Measurements from ENCODE around the gene IL18R1.

IL18R1 gene

DNA sequence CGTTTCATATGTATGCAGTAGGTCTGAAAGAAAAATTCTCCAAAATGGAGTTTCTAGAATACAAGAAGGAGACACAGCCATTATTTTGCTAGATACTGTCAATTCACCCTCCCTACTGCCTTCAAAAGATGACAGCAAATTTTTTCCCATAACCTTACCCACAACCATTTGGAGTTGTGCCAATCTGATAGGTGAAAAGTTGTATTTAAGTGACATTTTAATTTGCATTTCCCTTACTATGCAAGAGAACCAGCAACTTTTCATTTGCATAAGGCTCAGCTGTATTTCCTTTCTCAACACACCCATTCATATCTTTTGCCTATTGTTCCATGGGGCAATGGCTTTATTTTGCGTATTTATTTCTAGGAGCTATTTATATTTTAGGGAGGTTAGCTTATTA lies 36.0 kb downstream of the IL18R1 start:
- no peak for DNase-seq

DNA sequence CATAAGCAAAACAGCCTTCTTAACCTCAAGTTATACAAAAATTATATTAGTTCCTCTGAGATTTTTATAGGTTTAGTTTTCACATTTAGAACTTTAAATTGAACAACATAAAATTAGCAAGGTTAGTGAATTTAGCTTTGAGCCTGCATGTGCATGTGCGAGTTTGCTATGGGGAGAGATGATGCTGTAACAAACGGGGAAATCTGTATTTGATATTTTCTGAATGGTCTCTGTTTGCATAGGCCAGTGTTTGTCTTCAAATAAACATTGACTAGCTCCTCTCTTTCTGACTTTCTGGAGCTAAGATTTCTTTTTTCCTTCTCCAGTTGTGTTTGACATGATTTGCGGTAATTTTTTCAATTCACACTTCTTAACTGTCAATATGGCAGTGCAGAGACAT lies 36.5 kb downstream of the IL18R1 start:
- no peak for DNase-seq

DNA sequence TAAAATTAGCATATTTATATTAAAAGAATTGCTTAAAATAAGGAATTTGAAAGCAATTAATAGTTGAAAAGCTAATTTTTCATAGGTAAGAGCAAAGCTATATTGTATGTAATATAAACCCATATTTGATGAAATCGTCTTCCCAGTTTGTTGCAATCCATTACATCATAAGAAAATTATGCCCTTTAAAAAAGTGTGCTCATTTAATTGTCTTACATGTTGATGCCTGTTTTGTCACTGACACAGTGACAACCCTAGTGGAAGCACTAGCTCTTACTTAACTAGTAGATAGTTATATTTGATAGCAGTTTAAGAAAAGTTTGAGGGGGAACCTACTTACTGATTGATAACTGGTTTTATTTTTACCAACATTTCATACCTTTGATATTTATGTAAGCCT lies 37.3 kb downstream of the IL18R1 start:
- no peak for DNase-seq

DNA sequence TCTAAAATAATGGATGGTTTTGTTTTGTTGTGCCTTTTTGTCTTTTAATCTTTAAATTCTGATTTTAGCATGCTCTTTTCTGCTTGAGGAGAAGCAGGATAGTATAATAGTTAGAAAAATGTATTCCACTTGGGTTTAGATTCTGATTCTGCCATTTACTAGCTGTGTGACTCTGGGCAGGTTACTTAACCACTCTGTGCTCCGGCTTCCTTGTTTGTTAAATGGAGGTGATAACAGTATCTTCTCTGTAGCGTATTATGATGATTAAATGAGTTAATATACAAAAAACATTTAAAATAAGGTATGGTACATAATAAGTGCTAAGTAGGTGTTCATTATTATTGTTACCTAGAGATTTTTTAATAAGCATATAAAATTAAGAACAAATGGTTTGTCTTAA lies 40.4 kb downstream of the IL18R1 start:
- no peak for DNase-seq

DNA sequence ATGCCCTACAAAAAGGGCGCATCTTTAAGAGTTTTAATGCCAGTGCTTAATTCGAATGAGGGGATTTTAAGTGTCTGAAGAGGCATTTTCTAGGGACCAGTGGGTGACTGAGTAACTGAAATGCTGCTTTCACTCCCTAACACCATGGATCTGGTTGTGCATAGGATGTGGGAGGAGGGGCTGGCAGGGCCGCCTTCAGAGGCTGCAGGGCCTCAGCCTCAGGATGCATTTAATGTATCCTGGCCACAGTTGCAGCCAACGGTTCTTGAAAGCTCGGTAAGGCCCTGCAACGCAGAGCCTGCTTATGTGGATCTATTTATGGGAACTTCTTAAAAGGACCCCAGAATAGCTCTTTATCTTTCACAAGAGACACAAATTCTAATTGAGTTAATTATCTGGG lies 41.6 kb downstream of the IL18R1 start:
- no peak for DNase-seq

DNA sequence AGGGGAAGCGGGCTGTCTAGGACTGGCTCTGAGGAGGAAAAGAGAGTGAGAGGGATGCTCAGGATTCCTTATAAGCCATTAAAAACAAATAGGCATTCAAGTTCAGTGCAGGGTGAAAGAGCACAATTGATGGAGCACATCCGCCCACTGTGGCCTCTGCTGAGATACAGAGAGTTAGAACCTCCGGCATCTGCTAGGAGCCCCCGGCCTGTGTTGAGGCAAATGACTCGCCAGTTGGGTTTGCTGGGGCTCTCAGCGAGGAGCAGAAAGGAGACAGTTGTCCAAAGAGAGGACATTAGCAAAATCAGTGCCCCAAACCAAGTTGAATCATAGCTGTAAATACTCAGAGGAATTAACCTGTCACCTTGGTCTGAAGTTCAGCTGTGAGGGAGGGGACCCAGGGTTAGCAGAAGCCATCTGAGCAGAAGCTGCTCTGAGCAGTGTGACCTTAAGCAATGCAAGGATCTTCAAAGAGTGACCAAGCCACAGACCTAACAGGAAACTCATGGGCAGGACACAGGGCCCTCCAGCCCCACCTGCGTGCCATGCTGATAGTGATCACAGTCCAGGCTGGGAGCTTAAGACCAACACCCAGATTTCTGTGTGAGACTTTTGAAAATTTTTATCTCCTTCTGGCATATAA lies 44.0 kb downstream of the IL18R1 start:
- DNase-seq: no peak

DNA sequence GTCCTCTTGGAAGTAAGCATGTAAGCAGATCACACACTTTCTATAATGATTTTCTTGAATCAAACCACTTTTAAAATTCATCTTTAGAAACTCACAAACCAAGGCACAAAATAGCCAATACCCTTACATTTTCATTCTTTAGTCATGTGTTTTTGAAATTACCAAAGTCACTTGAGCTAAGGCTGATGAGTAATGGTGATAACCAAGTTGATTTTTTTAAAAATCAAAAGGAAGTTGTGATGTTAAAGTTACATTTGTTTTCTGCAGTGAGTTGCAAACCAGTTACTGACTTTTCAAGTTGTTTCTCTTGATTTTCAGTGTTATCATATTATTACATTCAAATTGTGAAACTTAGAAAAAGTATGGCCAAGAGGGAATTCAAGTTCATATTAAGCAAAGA lies 45.9 kb downstream of the IL18R1 start:
- no peak for DNase-seq

DNA sequence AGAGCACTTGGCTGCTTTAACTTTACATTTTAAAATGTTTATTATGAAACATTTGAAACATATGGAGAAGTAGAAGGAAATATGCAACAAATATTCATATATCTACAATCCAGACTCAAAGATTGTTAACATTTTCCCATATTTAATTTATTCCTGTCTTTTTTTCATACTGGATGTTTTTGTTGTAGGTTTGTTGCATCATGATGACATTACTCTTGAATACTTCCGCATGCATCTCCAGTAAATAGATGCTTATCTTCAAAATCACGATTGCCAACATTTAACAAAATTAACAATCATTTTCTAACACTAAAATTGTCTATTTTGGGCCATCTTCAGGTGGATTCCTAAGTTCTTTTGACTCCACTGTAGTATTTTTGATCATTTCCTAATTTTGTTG lies 46.3 kb downstream of the IL18R1 start:
- no peak for DNase-seq

DNA sequence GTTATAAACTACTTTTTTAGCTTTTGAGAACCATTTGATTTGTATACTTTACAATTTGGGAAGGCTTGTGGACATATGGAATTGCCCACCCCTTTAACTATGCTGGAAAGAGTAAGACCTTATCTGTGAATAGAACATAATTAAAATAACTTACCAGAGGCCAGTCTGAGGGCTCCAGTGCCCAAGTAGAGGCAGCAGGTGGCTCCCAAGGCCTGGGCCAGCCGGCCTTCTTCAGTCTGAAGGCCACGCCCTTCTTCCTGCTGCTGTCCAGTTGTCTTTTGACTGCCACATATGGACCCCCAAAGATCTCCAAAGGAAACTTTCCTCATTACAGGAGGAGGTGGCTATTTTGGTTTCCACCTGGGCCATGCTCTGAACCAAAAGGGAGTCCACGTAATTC lies 55.4 kb downstream of the IL18R1 start:
- DNase-seq: no peak

DNA sequence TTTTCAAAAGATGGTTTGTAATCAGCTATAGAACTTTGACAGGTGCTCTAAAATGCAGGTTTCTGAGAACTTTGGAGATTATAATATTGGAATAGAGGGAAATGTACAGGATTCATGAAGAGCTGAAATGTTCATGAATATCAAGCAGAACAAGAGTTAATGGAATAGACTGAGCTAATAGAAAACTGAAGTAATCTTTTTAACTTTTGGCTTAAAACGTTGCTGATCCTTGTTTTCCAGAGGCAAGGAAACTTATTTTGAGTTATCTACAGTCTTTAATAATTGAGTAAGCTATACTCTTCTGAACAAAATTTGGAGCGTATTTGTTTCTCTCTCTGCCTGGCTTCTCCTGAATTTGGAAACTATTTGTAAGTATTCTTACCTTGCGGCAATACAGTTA lies 56.6 kb downstream of the IL18R1 start:
- DNase-seq: no peak

DNA sequence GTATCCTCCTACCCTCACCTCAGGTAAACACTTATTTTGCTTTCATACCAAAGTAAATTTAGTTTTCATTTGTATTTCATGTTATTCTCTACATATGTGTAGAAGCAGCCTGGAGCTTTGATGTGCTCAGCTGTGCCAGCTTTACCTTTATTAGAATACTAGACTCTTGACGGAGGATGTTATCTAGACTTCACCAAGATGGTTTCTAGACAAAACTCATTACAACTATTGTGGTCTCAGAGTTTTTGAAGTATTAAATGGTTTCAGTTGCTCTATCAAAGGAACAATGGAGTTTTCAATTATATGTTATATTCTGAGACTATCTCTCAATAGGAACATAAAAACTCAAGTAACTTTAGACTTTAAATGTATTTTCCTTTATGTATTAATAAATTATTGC lies 62.4 kb downstream of the IL18R1 start:
- no peak for DNase-seq

DNA sequence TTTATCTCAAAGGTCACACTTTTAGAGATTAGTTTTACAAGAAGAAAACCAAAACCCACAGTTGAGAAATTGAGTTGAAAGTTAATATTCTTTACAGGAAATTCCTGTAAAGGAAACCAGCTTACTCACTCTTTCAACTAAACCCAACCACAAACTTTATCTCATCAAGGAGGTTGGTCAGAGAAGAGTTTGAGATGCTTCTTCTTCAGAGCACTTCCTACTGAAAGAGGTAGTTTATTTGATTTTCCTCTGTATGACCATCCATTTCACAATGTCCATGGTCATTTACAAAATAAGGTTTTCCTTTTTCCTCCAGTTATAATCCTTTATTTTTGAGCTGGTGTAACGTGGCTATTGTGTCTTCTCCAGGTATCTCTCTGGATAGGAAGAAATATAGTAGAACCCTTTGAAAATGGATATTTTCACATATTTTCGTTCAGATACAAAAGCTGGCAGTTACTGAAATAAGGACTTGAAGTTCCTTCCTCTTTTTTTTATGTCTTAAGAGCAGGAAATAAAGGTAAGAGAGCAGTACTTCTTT lies 62.9 kb downstream of the IL18R1 start:
- no peak for DNase-seq

DNA sequence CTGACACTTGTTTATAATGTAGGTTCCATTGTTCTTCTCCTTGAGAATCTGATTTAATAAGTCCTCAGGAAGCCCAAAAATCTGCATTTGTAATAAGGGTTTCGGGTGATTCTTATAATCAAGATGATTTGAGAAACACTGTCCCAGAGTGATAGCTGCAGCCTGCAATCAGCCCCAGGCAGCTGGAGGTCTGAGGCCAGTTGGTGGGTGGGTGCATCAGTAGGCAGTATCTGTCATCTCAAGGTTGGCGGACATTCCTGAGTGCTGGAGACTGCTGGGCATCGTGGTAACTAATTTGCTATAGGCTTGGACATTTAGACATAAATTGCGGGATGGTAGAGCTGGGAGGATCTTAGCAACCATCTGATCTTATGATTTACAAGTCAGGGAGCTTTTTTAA lies 64.7 kb downstream of the IL18R1 start:
- DNase-seq: no peak

DNA sequence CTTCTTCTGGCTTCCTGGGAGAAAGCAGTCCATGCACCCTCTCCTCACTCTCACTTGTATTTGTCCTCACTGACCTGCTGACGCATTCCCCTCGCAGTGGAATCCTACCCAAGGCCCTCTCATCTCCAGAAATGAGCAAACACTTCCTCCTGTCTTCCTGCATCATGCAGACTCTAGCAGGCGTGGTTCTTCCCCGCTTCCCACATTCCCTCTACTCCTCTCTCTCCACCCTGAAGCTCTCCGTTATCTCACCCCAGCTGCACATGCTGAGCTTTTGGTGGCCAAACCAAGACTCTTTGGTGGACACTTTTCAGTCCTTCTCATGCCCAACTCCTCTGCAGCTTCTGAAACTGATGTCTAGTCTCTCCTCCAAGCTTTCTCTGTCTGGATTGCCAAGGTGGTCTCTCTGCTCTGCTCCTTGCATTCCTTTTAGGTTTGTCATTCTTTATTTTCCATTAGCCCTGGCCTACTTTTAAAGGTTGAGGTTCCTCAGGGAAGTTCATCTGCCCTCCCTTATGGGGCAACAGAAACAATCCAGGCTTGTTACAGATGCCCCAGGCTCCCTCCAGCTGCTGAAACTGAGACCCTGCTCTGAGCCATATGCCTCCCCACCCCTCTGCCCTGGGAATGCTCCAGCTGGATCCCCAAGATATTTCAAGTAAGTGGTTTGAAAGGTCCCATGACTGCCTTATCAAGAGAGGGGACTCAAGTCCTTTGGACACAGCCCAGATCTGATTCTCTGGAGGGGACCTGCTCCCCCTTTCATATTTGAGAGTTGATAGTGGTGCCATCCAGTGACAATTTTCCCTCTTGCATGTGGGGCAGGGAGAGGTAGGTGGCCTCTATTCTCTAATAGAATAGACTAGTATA lies 66.5 kb downstream of the IL18R1 start:
- DNase-seq: no peak

DNA sequence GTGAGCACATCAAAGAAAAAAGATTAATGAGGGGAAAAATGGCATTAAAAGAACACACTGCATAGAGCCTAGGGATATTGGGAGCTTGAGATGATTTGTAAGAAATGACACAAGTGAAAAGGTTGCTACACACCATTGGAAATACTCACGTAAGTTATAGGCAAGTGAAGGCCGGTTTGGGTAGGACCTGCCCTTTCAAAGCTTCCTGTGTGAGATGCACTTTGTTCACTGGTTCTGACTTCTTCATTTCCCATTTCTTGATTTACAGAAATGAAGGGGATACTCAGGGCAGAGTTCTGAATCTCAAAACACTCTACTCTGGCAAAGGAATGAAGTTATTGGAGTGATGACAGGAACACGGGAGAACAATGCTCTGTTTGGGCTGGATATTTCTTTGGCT lies 67.3 kb downstream of the IL18R1 start, which contains the start of gene IL18RAP:
IL18RAP (plus strand) TSS at position 251 of the 400 bp plus-strand sequence; CDS start at position 369, 118 bp downstream.
- no peak for DNase-seq

DNA sequence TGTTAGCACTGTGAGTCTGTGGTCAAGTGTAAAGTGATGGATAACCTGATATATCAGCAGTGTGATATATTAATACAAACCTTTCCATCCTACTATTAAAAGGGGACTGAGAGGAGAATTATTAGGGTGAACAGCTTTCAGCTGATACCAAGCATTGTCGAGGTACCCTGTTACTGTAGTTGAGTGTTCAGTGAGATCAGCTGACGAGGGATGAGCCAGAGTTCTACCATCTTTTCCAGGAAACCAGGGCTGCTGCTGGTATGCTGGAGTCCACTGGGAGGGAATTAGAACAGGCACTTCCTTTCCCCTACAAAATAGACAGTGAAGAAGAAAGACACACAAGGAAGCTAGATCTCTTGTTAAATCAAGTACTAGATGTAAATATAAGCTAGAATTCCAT lies 67.8 kb downstream of the IL18R1 start:
- DNase-seq: no peak

DNA sequence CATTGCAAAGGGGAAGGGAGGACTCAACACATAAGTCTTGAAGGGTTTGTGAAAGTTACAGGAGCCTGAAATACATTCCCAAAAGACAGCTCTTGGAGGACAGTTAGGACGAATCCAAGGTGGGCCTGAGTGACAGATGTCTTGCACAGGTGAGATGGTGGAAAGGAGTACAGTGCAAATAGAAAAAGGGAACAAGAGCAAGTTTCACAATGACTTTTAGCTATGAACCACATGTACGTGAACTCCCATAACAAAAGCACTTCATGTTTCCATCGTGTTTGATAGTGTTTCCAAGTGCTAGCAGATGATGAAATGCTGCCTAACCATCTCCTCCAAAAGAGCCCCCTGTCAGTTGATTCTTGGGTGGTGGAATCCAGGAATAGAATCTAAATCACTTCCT lies 69.2 kb downstream of the IL18R1 start:
- no peak for DNase-seq

DNA sequence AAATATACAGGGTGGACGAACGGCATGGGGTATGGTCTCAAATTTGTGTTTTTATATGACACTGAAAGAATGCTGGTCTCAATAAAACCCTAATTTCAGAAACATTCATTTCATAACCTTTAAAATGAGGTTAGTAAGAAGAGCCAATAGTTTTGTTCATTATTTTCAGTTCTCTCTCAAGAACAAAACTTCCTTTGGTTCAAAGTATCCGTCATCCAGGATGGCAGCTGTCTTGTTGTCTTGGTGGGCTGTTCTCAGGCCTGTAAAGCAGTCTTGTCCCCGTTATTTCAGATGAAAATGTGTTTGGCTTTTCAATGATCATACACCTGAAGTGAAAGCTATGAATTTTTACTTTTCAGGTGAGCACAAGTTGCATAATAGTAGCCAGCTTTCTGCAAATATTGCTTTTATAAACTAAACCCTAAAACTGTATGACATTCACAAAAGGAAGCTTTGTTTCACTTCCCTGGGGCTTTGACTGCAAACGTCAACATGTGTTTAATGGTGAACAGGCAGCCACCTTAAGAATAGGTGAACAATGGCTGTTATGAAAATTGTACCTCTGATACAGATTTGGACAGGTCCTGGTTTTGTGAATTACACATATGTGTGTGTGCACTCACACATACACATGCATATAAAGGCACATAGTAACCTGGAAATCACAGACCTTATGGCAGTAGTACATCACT lies 70.0 kb downstream of the IL18R1 start:
- no peak for DNase-seq

DNA sequence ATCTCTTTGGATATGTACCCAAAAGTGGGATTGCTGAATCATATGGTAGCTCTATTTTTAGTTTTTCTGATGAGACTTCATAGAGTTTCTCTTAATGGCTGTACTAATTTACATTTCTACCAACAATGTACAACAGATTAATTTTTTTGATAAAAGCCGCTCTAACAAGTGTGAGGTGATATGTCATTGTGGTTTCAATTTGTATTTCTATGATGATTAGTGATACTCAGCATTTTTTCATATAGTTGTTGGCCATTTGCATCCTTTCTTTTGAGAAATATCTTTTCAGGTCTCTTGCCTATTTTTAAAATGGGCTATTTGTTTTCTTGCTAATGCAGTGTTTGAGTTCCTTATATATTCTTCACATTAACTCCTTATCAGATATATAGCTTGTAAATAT lies 71.7 kb downstream of the IL18R1 start:
- no peak for DNase-seq

DNA sequence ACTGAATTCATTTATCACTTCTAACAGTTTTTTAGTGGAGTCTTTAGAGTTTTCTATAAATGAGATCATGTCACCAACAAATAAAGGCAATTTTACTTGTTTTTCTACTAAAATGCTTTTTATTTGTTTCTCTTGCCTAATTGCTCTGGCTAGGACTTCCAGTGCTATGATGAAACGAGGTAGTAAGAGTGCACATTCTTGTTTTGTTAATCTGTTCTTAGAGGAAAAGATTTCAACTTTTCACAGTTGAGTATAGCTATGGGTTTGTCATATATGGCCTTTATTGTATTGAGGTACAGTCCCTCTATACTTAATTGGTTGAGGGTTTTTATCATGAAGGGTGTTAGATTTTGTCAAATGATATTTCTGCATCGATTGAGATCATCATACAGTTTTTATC lies 73.0 kb downstream of the IL18R1 start:
- DNase-seq: no peak

DNA sequence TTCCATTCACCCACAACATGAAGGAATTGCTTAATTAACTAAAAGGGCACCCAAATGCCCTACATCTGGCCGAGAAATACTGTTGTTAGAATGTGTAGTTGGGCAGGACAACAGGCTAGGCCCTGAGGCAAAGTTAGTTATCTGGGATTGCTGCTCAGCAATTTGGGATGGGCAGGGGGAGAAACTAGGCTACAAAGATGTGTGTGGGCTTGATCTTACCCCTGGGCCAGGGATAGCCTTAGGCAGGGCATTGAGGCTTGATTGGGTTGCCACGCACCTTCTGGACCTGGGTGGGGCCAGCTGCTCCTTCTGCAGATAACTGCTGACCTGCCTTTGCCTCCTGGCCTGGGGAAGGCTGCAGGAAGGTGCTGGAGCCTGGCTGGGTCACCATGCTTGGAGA lies 76.8 kb downstream of the IL18R1 start:
- DNase-seq: no peak

DNA sequence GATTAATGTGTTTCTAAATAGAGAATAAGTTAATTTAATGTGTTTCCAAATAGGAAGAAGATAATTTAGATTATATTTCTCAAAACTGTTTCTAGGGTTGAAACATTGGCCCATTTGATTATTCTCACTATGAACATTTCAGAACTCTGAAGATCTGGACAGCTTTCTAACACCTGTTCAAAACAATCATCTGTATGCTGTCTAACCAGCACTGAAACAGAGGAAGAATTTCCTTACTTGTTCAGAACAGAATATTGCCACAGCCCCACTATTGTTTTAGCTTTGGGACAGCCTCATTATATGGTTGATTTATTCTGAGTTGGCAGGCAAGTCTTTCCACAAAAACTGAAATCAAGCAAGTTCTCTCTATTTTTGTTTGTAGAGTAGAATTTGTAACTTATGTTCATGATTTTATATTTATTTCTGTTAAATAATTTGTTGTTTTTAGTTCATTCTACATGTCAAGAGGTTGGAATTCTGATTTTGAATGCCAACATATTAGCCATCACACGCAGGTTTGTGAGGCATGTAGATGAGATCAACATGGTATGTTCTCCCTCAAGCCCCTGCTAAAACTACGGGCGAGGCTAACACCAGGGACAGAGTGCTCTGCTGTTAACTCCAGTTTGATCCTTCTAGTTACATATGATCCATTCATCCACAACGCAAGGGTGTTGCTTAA lies 78.5 kb downstream of the IL18R1 start:
- DNase-seq: no peak

Data from right kidney (tissue), 1 donor.